GM23338 (cell line): ENCODE data around the gene CFAP92. TPM values are rescaled to one million over a fixed set of nuclear protein-coding genes. Genes with fewer than 3 reads are reported as not detected.

Source experiments
- ATAC-seq: fragments of 200-7000 bp; cut with Tn5 transposase; 3 replicates; pipeline ENCODE4 v1.9.1; 2020
- DNase-seq: peaks from one replicate; pipeline ENCODE4 v3.0.0-alpha.2; 2015; ENCODE audit warnings: low spot score
- H2AFZ ChIP-seq: fragments of 200-600 bp; sonication (generic); 2 replicates; pipeline ENCODE4 v1.8.0; 2016; ENCODE audit warnings: antibody characterized with exemption, mild to moderate bottlenecking, moderate library complexity
- H3F3A ChIP-seq: fragments of 200-600 bp; sonication (generic); replicated peaks from 2 replicates; pipeline ENCODE4 v1.8.0; 2017; ENCODE audit warnings: antibody characterized with exemption, mixed run types, low read depth
- H3K27ac ChIP-seq: fragments of 200-600 bp; sonication (generic); 2 replicates; pipeline ENCODE4 v1.6.1; 2016; ENCODE audit warnings: low read depth
- H3K27me3 ChIP-seq: fragments of 200-600 bp; sonication (generic); 2 replicates; pipeline ENCODE4 v1.8.0; 2016; ENCODE audit warnings: mild to moderate bottlenecking, mixed run types, moderate library complexity; ENCODE audit not compliant: insufficient read depth
- H3K36me3 ChIP-seq: fragments of 200-600 bp; sonication (generic); 2 replicates; pipeline ENCODE4 v1.8.0; 2016; ENCODE audit warnings: mild to moderate bottlenecking; ENCODE audit not compliant: insufficient read depth
- H3K4me1 ChIP-seq: fragments of 200-600 bp; sonication (generic); 2 replicates; pipeline ENCODE4 v1.8.0; 2016; ENCODE audit warnings: mild to moderate bottlenecking, moderate library complexity; ENCODE audit not compliant: insufficient read depth
- H3K4me2 ChIP-seq: fragments of 200-600 bp; sonication (generic); 2 replicates; pipeline ENCODE4 v1.7.1; 2017; ENCODE audit warnings: mixed run types
- H3K4me3 ChIP-seq: fragments of 200-600 bp; sonication (generic); 2 replicates; pipeline ENCODE4 v1.6.1; 2016; ENCODE audit warnings: mixed run types
- H3K79me2 ChIP-seq: fragments of 200-600 bp; sonication (generic); replicated peaks from 2 replicates; pipeline ENCODE4 v1.8.0; 2017; ENCODE audit warnings: mild to moderate bottlenecking; ENCODE audit not compliant: insufficient read depth
- H3K9me2 ChIP-seq: fragments of 200-600 bp; sonication (generic); 2 replicates; pipeline ENCODE4 v1.8.0; 2017; ENCODE audit not compliant: insufficient read depth
- H4K20me1 ChIP-seq: fragments of 200-600 bp; sonication (generic); replicated peaks from 2 replicates; pipeline ENCODE4 v1.8.0; 2017; ENCODE audit warnings: mild to moderate bottlenecking; ENCODE audit not compliant: insufficient read depth
- H3K27ac Mint-ChIP-seq: 2 replicates; pipeline ENCODE4 v1.8.0; 2020; ENCODE audit warnings: inconsistent platforms, mild to moderate bottlenecking, moderate library complexity, mixed read lengths
- H3K27me3 Mint-ChIP-seq: 3 replicates; pipeline ENCODE4 v1.8.0; 2022; ENCODE audit warnings: low read depth, mild to moderate bottlenecking, moderate library complexity, mixed read lengths, inconsistent platforms; ENCODE audit not compliant: insufficient read depth, poor library complexity
- H3K36me3 Mint-ChIP-seq: 3 replicates; pipeline ENCODE4 v1.8.0; 2021; ENCODE audit warnings: low read depth, mild to moderate bottlenecking, inconsistent platforms, moderate library complexity, mixed read lengths
- H3K4me1 Mint-ChIP-seq: 3 replicates; pipeline ENCODE4 v1.8.0; 2020; ENCODE audit warnings: mild to moderate bottlenecking, inconsistent platforms, mixed read lengths
- H3K4me3 Mint-ChIP-seq: 3 replicates; pipeline ENCODE4 v1.8.0; 2021; ENCODE audit warnings: moderate library complexity, mild to moderate bottlenecking, inconsistent platforms, mixed read lengths
- H3K9me3 Mint-ChIP-seq: 3 replicates; pipeline ENCODE4 v1.8.0; 2020; ENCODE audit warnings: moderate library complexity, mild to moderate bottlenecking, inconsistent platforms, mixed read lengths
- CREB1 ChIP-seq: fragments of 250-450 bp; sonication (Bioruptor Pico); IDR thresholded peaks from 2 replicates; pipeline ENCODE4 v1.5.0; 2020; ENCODE audit warnings: low read depth, mild to moderate bottlenecking, moderate library complexity
- EZH2phosphoT487 ChIP-seq: fragments of 200-600 bp; sonication (generic); IDR thresholded peaks from one replicate; pipeline ENCODE4 v1.8.1; 2018; ENCODE audit warnings: antibody characterized with exemption; ENCODE audit not compliant: unreplicated experiment
- POLR2AphosphoS5 ChIP-seq: IDR thresholded peaks from 2 replicates; pipeline ENCODE4 v1.6.1; 2016; ENCODE audit warnings: antibody characterized with exemption, low read depth
- STAT1 ChIP-seq: IDR thresholded peaks from one replicate; pipeline ENCODE4 v1.6.1; 2016; ENCODE audit warnings: antibody characterized with exemption; ENCODE audit not compliant: unreplicated experiment
- ZNF114 ChIP-seq: fragments of 250-450 bp; sonication (Bioruptor Pico); IDR thresholded peaks from 2 replicates; pipeline ENCODE4 v1.5.0; 2020; ENCODE audit warnings: mild to moderate bottlenecking, moderate library complexity
- polyA plus RNA-seq: library from polyadenylated mRNA; unstranded; fragments of >200 nt; fragmentation: Nextera tagmentation; extraction: Ambion mirVana; gene quantifications from 2 replicates; pipeline ENCODE4 v1.2.1, GENCODE V29; 2016
- total RNA-seq: library from RNA; depleted of rRNA; stranded (reverse); fragments of >200 nt; shearing (Covaris generic); gene quantifications from 2 replicates; pipeline ENCODE4 v1.2.3, GENCODE V29; 2014
- TF ChIP-seq, protein P1 (sequence below), 2 experiments: fragments of 200-600 bp in 1 of 2; sonication (generic) in 1 of 2; conservative IDR thresholded peaks; 2 replicates each; pipeline versions ENCODE4 v1.5.1 to v1.6.1; 2016 to 2017; ENCODE audit warnings: antibody characterized with exemption in 2 of 2, low read depth in 2 of 2, mild to moderate bottlenecking in 2 of 2, moderate library complexity in 1 of 2
- TF ChIP-seq, protein P2 (sequence below): fragments of 250-450 bp; sonication (Bioruptor Pico); IDR thresholded peaks from 2 replicates; pipeline ENCODE4 v1.5.0; 2020; ENCODE audit warnings: mild to moderate bottlenecking, moderate library complexity
- TF ChIP-seq, protein P3 (sequence below): IDR thresholded peaks from 2 replicates; pipeline ENCODE4 v1.6.1; 2016; ENCODE audit warnings: antibody characterized with exemption

Gene CFAP92
- total and polyA plus RNA-seq, 2 experiments from 2014 or later, result 1.6 to 2.3 TPM

DNA sequence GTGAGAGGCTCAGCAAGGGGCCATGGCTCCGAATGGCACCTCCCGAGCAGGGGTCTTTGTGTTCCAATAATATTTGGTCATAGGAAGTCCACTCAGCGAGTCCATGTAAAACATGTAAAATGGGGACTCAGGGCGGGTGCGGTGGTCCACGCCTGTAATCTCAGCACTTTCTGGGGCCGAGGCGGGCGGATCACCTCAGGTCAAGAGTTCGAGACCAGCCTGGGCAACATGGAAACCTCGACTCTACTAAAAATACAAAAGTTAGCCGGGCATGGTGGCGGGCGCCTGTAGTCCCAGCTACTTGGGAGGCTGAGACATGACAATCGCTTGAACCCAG lies 33.6 kb upstream of the CFAP92 start:
- no peaks in the 10 kb centered on the region for H3K9me2 ChIP-seq
- peak overlapping the region; percentile 52 for H3K4me3 ChIP-seq
- peak overlapping the region; percentile 92; the same call in 1 of the 2 replicates for H2AFZ ChIP-seq
- TF ChIP-seq POLR2AphosphoS5 (no peak), CREB1 (no peak), EZH2phosphoT487 (no peak), ZNF114 (no peak)
- TF ChIP-seq, protein P1, sequence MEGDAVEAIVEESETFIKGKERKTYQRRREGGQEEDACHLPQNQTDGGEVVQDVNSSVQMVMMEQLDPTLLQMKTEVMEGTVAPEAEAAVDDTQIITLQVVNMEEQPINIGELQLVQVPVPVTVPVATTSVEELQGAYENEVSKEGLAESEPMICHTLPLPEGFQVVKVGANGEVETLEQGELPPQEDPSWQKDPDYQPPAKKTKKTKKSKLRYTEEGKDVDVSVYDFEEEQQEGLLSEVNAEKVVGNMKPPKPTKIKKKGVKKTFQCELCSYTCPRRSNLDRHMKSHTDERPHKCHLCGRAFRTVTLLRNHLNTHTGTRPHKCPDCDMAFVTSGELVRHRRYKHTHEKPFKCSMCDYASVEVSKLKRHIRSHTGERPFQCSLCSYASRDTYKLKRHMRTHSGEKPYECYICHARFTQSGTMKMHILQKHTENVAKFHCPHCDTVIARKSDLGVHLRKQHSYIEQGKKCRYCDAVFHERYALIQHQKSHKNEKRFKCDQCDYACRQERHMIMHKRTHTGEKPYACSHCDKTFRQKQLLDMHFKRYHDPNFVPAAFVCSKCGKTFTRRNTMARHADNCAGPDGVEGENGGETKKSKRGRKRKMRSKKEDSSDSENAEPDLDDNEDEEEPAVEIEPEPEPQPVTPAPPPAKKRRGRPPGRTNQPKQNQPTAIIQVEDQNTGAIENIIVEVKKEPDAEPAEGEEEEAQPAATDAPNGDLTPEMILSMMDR (conservative IDR thresholded peaks at IDR 0.05; ENCODE audit: low read depth in 2 of 2), result no peak
- peaks cover 26% of the 10 kb centered on the region for H3K27me3 ChIP-seq
- H3K79me2 ChIP-seq, result no peaks in the 10 kb centered on the region
- no peak for ATAC-seq
- Mint-ChIP-seq H3K36me3 (no peaks in the 10 kb centered on the region), H3K4me3 (no peak overlapping the region), H3K9me3 (peaks cover 10% of the 10 kb centered on the region; the same call in 2 of the 3 replicates), H3K27ac (no peak overlapping the region), H3K4me1 (peaks cover 3% of the 10 kb centered on the region; the same call in 2 of the 3 replicates), H3K27me3 (peaks cover 31% of the 10 kb centered on the region)
- no peak overlapping the region for H3K27ac ChIP-seq
- H4K20me1 ChIP-seq, result no peaks in the 10 kb centered on the region
- peak overlapping the region; percentile 80 for H3K4me2 ChIP-seq
- H3K4me1 ChIP-seq, result no peaks in the 10 kb centered on the region
- no peaks in the 10 kb centered on the region for H3K36me3 ChIP-seq
- H3F3A ChIP-seq, result no peaks in the 10 kb centered on the region
- DNase-seq, result no peak

DNA sequence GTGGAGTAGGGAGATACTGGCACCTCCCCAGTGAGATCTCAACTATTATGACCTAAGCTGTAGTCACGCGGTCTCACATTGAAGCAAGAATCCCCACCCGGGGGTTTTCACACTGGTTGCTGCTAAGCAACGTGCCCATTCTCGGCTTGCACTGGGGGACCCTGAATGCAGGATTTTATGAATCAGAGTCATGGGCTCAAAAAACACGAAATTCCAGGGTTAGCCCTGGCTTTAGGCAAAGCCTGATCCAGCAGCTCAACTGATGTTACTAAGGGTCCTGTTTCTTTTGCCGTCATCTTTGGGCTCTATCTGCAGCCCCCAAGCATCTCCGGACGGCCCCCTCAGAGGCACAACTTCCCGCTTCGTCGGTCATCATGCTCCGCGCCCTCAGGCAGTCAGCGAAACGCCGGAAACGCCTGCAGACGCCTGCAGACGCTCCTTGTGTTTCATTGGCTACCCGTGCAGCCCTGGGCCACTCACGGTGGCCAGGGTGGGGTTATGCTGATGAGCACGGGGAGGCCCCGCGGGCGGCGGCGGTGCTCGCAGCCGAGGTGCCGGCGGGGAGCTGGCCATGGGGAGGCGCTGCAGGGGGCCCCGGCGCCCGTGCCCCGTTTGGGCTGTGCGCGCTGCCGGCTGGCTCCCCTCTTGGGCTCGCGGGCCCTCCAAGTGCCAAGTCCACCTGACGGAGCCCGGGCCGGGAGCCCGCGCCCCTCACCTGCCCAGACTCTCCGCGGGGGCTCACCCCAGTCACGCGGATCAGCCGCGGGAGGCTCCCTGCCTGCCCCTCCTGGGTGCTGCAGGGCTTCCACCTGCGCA lies 33.1 kb upstream of the CFAP92 start:
- H3K4me3 ChIP-seq, result peak overlapping the region; percentile 52
- H3K27me3 ChIP-seq, result peaks cover 26% of the 10 kb centered on the region
- H3F3A ChIP-seq, result no peaks in the 10 kb centered on the region
- peak; percentile 93 for DNase-seq
- ATAC-seq, result peak; percentile 99
- Mint-ChIP-seq H3K27me3 (peaks cover 30% of the 10 kb centered on the region), H3K36me3 (no peaks in the 10 kb centered on the region), H3K4me1 (peaks cover 3% of the 10 kb centered on the region; the same call in 1 of the 3 replicates), H3K9me3 (peaks cover 10% of the 10 kb centered on the region; the same call in 2 of the 3 replicates), H3K27ac (no peak overlapping the region), H3K4me3 (peak overlapping the region; percentile 60)
- no peaks in the 10 kb centered on the region for H4K20me1 ChIP-seq
- peak overlapping the region; percentile 80 for H3K4me2 ChIP-seq
- TF ChIP-seq STAT1 (no peak), CREB1 (peak; percentile 70), POLR2AphosphoS5 (peak; percentile 82)
- TF ChIP-seq, protein P2, sequence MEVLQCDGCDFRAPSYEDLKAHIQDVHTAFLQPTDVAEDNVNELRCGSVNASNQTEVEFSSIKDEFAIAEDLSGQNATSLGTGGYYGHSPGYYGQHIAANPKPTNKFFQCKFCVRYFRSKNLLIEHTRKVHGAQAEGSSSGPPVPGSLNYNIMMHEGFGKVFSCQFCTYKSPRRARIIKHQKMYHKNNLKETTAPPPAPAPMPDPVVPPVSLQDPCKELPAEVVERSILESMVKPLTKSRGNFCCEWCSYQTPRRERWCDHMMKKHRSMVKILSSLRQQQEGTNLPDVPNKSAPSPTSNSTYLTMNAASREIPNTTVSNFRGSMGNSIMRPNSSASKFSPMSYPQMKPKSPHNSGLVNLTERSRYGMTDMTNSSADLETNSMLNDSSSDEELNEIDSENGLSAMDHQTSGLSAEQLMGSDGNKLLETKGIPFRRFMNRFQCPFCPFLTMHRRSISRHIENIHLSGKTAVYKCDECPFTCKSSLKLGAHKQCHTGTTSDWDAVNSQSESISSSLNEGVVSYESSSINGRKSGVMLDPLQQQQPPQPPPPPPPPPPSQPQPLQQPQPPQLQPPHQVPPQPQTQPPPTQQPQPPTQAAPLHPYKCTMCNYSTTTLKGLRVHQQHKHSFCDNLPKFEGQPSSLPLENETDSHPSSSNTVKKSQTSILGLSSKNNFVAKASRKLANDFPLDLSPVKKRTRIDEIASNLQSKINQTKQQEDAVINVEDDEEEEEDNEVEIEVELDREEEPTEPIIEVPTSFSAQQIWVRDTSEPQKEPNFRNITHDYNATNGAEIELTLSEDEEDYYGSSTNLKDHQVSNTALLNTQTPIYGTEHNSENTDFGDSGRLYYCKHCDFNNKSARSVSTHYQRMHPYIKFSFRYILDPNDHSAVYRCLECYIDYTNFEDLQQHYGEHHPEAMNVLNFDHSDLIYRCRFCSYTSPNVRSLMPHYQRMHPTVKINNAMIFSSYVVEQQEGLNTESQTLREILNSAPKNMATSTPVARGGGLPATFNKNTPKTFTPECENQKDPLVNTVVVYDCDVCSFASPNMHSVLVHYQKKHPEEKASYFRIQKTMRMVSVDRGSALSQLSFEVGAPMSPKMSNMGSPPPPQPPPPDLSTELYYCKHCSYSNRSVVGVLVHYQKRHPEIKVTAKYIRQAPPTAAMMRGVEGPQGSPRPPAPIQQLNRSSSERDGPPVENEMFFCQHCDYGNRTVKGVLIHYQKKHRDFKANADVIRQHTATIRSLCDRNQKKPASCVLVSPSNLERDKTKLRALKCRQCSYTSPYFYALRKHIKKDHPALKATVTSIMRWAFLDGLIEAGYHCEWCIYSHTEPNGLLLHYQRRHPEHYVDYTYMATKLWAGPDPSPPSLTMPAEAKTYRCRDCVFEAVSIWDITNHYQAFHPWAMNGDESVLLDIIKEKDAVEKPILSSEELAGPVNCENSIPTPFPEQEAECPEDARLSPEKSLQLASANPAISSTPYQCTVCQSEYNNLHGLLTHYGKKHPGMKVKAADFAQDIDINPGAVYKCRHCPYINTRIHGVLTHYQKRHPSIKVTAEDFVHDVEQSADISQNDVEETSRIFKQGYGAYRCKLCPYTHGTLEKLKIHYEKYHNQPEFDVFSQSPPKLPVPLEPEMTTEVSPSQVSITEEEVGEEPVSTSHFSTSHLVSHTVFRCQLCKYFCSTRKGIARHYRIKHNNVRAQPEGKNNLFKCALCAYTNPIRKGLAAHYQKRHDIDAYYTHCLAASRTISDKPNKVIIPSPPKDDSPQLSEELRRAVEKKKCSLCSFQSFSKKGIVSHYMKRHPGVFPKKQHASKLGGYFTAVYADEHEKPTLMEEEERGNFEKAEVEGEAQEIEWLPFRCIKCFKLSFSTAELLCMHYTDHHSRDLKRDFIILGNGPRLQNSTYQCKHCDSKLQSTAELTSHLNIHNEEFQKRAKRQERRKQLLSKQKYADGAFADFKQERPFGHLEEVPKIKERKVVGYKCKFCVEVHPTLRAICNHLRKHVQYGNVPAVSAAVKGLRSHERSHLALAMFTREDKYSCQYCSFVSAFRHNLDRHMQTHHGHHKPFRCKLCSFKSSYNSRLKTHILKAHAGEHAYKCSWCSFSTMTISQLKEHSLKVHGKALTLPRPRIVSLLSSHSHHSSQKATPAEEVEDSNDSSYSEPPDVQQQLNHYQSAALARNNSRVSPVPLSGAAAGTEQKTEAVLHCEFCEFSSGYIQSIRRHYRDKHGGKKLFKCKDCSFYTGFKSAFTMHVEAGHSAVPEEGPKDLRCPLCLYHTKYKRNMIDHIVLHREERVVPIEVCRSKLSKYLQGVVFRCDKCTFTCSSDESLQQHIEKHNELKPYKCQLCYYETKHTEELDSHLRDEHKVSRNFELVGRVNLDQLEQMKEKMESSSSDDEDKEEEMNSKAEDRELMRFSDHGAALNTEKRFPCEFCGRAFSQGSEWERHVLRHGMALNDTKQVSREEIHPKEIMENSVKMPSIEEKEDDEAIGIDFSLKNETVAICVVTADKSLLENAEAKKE, result no peak
- TF ChIP-seq, protein P1 (conservative IDR thresholded peaks at IDR 0.05; ENCODE audit: low read depth in 2 of 2), result peak; percentile 28 to 58
- TF ChIP-seq, protein P3, sequence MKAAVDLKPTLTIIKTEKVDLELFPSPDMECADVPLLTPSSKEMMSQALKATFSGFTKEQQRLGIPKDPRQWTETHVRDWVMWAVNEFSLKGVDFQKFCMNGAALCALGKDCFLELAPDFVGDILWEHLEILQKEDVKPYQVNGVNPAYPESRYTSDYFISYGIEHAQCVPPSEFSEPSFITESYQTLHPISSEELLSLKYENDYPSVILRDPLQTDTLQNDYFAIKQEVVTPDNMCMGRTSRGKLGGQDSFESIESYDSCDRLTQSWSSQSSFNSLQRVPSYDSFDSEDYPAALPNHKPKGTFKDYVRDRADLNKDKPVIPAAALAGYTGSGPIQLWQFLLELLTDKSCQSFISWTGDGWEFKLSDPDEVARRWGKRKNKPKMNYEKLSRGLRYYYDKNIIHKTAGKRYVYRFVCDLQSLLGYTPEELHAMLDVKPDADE, result no peak
- no peaks in the 10 kb centered on the region for H3K4me1 ChIP-seq
- no peaks in the 10 kb centered on the region for H3K9me2 ChIP-seq
- H3K36me3 ChIP-seq, result no peaks in the 10 kb centered on the region
- no peak overlapping the region for H3K27ac ChIP-seq
- no peaks in the 10 kb centered on the region for H3K79me2 ChIP-seq
- H2AFZ ChIP-seq, result peak overlapping the region; percentile 95
